Mesenchymal stem cell (in vitro differentiated cells and primary cell): ENCODE data around the gene BTBD10.

Source experiments
- DNase-seq: peaks from one replicate; pipeline ENCODE4 v3.0.0-alpha.2; 2013
- H2AFZ ChIP-seq: one replicate; pipeline ENCODE4 v1.6.1; 2013; ENCODE audit warnings: low read depth, mild to moderate bottlenecking, control low read depth, inconsistent platforms, low read length, moderate library complexity
- H2AK5ac ChIP-seq: 2 replicates; pipeline ENCODE4 v1.6.1; 2013; ENCODE audit warnings: low read length, moderate library complexity, mild to moderate bottlenecking, inconsistent platforms; ENCODE audit not compliant: severe bottlenecking
- H2BK120ac ChIP-seq: one replicate; pipeline ENCODE4 v1.6.1; 2013; ENCODE audit warnings: low read depth, mild to moderate bottlenecking, inconsistent platforms, low read length, moderate library complexity
- H2BK12ac ChIP-seq, 2 experiments: one replicate each; pipeline ENCODE4 v1.6.1; 2013; ENCODE audit warnings: inconsistent platforms in 2 of 2, low read length in 2 of 2, mild to moderate bottlenecking in 2 of 2, moderate library complexity in 2 of 2, control low read depth in 1 of 2
- H2BK15ac ChIP-seq: one replicate; pipeline ENCODE4 v1.6.1; 2013; ENCODE audit warnings: mild to moderate bottlenecking, low read depth, inconsistent platforms; ENCODE audit not compliant: poor library complexity, severe bottlenecking
- H2BK5ac ChIP-seq: 2 replicates; pipeline ENCODE4 v1.6.1; 2013; ENCODE audit warnings: low read depth, mild to moderate bottlenecking, low read length, control low read depth, inconsistent platforms; ENCODE audit not compliant: poor library complexity, severe bottlenecking
- H3K14ac ChIP-seq, 2 experiments: one replicate each; pipeline ENCODE4 v1.6.1; 2013; ENCODE audit warnings: inconsistent platforms in 2 of 2, low read length in 2 of 2, control low read depth in 1 of 2, mild to moderate bottlenecking in 1 of 2, moderate library complexity in 1 of 2
- H3K18ac ChIP-seq, 2 experiments: one replicate each; pipeline ENCODE4 v1.6.1; 2013; ENCODE audit warnings: inconsistent platforms in 2 of 2, low read length in 2 of 2, control low read depth in 1 of 2, low read depth in 1 of 2, mild to moderate bottlenecking in 1 of 2
- H3K23ac ChIP-seq, 2 experiments: one replicate each; pipeline ENCODE4 v1.6.1; 2013; ENCODE audit warnings: inconsistent platforms in 2 of 2, low read length in 2 of 2, mild to moderate bottlenecking in 2 of 2, moderate library complexity in 2 of 2, control low read depth in 1 of 2
- H3K27ac ChIP-seq: 2 replicates; pipeline ENCODE4 v1.5.1; 2013; ENCODE audit warnings: mild to moderate bottlenecking, moderate library complexity, low read length, control low read depth, inconsistent platforms; ENCODE audit not compliant: poor library complexity, severe bottlenecking
- H3K27me3 ChIP-seq, 2 experiments: 2 replicates each; pipeline versions ENCODE4 v1.6.1 to v1.7.0; 2013; ENCODE audit warnings: low read length in 2 of 2, mild to moderate bottlenecking in 2 of 2, moderate library complexity in 2 of 2, control low read depth in 1 of 2, inconsistent platforms in 1 of 2; ENCODE audit not compliant: control insufficient read depth in 1 of 2, insufficient read depth in 1 of 2
- H3K36me3 ChIP-seq, 2 experiments: 2 replicates each; pipeline versions ENCODE4 v1.6.1 to v1.7.0; 2013; ENCODE audit warnings: low read length in 2 of 2, control low read depth in 1 of 2, inconsistent platforms in 1 of 2, low read depth in 1 of 2, mild to moderate bottlenecking in 1 of 2; ENCODE audit not compliant: insufficient read depth in 2 of 2, control insufficient read depth in 1 of 2
- H3K4ac ChIP-seq, 2 experiments: one replicate each; pipeline ENCODE4 v1.6.1; 2013; ENCODE audit warnings: inconsistent platforms in 2 of 2, low read length in 2 of 2, mild to moderate bottlenecking in 2 of 2, moderate library complexity in 2 of 2, control low read depth in 1 of 2, low read depth in 1 of 2
- H3K4me1 ChIP-seq: 2 replicates; pipeline ENCODE4 v1.6.1; 2013; ENCODE audit warnings: low read depth, low read length, control low read depth; ENCODE audit not compliant: control insufficient read depth, insufficient read depth
- H3K4me2 ChIP-seq: 2 replicates; pipeline ENCODE4 v1.6.1; 2013; ENCODE audit warnings: low read length, mild to moderate bottlenecking, inconsistent platforms; ENCODE audit not compliant: poor library complexity, severe bottlenecking
- H3K4me3 ChIP-seq, 2 experiments: 2 replicates each; pipeline versions ENCODE4 v1.5.1 to v1.7.0; 2013; ENCODE audit warnings: low read length in 2 of 2, mild to moderate bottlenecking in 2 of 2, control low read depth in 1 of 2, low read depth in 1 of 2; ENCODE audit not compliant: insufficient read depth in 1 of 2
- H3K79me1 ChIP-seq: replicated peaks from 2 replicates; pipeline ENCODE4 v1.6.1; 2013; ENCODE audit warnings: mild to moderate bottlenecking, control low read depth, low read length, inconsistent platforms; ENCODE audit not compliant: poor library complexity, severe bottlenecking
- H3K9ac ChIP-seq: 2 replicates; pipeline ENCODE4 v1.7.0; 2013; ENCODE audit warnings: mild to moderate bottlenecking, low read length, moderate library complexity
- H3K9me3 ChIP-seq: 2 replicates; pipeline ENCODE4 v1.7.0; 2013; ENCODE audit warnings: mild to moderate bottlenecking, low read length; ENCODE audit not compliant: control insufficient read depth
- H4K8ac ChIP-seq: one replicate; pipeline ENCODE4 v1.6.1; 2013; ENCODE audit warnings: inconsistent platforms, mild to moderate bottlenecking, low read length, moderate library complexity
- H4K91ac ChIP-seq: one replicate; pipeline ENCODE4 v1.6.1; 2013; ENCODE audit warnings: mild to moderate bottlenecking, low read length, inconsistent platforms
- WGBS: methylation state at CpG from one replicate; pipeline ENCODE4 v1.1.7; 2013; ENCODE audit warnings: mixed read lengths; 5-methylcytosine and 5-hydroxymethylcytosine counted together

BTBD10 gene

GRCh38 chr11:13494051-13494450 is 31.0 kb upstream of the BTBD10 start:
- Histone ChIP-seq H3K4ac (no peak overlapping the region), H3K4me1 (no peaks in the 10 kb centered on the region), H3K36me3 (no peaks in the 10 kb centered on the region), H2BK120ac (no peak overlapping the region), H3K18ac (no peak overlapping the region), H2AFZ (no peak overlapping the region), H4K91ac (no peak overlapping the region), H3K9ac (no peak overlapping the region), H3K79me1 (no peaks in the 10 kb centered on the region), H2BK15ac (no peak overlapping the region), H3K27me3 (peaks cover 0 to 10% of the 10 kb centered on the region in 2 experiments), H3K9me3 (no peaks in the 10 kb centered on the region), H2BK12ac (no peak overlapping the region), H3K27ac (no peak overlapping the region), H2BK5ac (no peak overlapping the region), H3K4me3 (no peak overlapping the region), H2AK5ac (no peak overlapping the region), H3K14ac (no peak overlapping the region), H3K23ac (no peak overlapping the region), H4K8ac (no peak overlapping the region), H3K4me2 (no peak overlapping the region)
- DNase-seq: no peak
- 34% methylated on average over 3 of the region's 3 CpGs for WGBS

DNA sequence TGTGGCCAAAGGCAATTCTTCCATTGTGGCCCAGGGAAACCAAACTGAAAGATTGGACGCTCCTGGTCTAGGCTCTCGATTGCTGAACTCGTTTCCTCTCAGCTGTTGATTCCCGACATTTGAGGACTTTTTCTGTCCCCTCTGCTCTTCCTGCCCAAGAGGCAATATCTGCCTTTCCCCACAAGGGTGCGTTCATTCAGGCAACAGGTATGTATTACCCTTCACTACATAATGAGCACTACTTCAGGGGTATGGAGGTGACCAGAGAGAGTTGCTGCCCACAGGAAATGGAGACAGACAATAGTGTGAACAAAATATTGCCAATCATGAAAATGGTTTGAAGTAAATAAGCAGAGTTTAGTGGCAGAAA is 24.6 kb upstream of the BTBD10 start:
- Histone ChIP-seq H3K27ac (no peak overlapping the region), H2AK5ac (no peak overlapping the region), H2BK120ac (no peak overlapping the region), H3K27me3 (peaks cover 0 to 4% of the 10 kb centered on the region in 2 experiments), H2BK15ac (no peak overlapping the region), H4K8ac (no peak overlapping the region), H3K79me1 (no peaks in the 10 kb centered on the region), H2AFZ (no peak overlapping the region), H3K4me1 (peaks cover 3% of the 10 kb centered on the region), H2BK12ac (no peak overlapping the region), H3K36me3 (no peaks in the 10 kb centered on the region), H3K9ac (peak overlapping the region; percentile 15), H3K4me2 (no peak overlapping the region), H3K4ac (no peak overlapping the region), H2BK5ac (no peak overlapping the region), H3K23ac (no peak overlapping the region), H4K91ac (no peak overlapping the region), H3K9me3 (no peaks in the 10 kb centered on the region), H3K18ac (no peak overlapping the region), H3K4me3 (peak overlapping the region in 1 of 2 experiments; percentile 41), H3K14ac (no peak overlapping the region)
- 69% methylated on average over 4 of the region's 5 CpGs for WGBS
- peak; percentile 6 for DNase-seq

DNA sequence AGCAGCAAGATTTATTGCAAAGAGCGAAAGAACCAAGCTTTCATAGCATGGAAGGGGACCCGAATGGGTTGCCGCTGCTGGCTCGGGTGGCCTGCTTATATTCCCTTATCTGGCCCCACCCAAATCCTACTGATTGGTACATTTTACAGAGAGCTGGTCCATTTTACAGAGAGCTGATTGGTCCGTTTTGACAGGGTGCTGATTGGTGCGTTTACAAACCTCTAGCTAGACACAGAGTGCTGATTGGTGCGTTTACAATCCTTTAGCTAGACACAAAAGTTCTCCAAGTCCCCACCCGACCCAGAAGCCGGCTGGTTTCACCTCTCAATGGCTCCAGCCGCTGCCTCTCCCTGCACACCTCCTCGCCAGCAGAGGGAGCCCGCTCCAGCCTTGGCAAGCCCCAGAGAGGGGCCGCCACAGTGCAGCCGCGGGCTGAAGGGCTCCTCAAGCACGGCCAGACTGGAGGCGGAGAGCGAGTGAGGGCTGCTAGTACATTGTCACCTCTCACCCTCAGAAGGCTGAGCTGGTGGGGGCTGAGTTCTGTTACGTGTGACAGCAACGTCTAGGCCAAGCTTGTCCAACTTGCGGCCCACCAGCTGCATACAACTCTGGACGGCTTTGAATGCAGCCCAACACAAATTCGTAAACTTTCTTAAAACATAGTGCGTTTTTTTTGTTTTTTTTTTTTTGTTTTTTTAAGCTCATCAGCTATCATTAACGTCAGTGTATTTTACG is 24.1 kb upstream of the BTBD10 start:
- Histone ChIP-seq H3K9ac (peak overlapping the region; percentile 15), H4K8ac (peak overlapping the region; percentile 15), H3K79me1 (no peaks in the 10 kb centered on the region), H3K4me1 (peaks cover 3% of the 10 kb centered on the region), H3K18ac (no peak overlapping the region), H3K9me3 (no peaks in the 10 kb centered on the region), H3K23ac (no peak overlapping the region), H3K4ac (no peak overlapping the region), H2BK12ac (no peak overlapping the region), H3K4me3 (peak overlapping the region in 1 of 2 experiments; percentile 41), H2AFZ (no peak overlapping the region), H2AK5ac (no peak overlapping the region), H2BK120ac (no peak overlapping the region), H4K91ac (no peak overlapping the region), H3K4me2 (no peak overlapping the region), H2BK15ac (no peak overlapping the region), H3K14ac (no peak overlapping the region), H2BK5ac (no peak overlapping the region), H3K27me3 (peaks cover 0 to 4% of the 10 kb centered on the region in 2 experiments), H3K27ac (no peak overlapping the region), H3K36me3 (no peaks in the 10 kb centered on the region)
- DNase-seq: peak; percentile 41
- WGBS: 52% methylated on average over 26 of the region's 26 CpGs

GRCh38 chr11:13480198-13480597 is 17.2 kb upstream of the BTBD10 start:
- H3K27me3 ChIP-seq: peaks cover 5 to 7% of the 10 kb centered on the region in 2 experiments
- H3K9me3 ChIP-seq: no peaks in the 10 kb centered on the region
- no peak overlapping the region for H2BK120ac ChIP-seq
- H3K4ac ChIP-seq: no peak overlapping the region
- no peak overlapping the region for H2BK12ac ChIP-seq
- H3K27ac ChIP-seq: no peak overlapping the region
- no peak overlapping the region for H3K14ac ChIP-seq
- H3K4me3 ChIP-seq: no peak overlapping the region
- no peak overlapping the region for H4K91ac ChIP-seq
- H2AFZ ChIP-seq: no peak overlapping the region
- H3K9ac ChIP-seq: no peak overlapping the region
- 90% methylated on average over 9 of the region's 9 CpGs for WGBS
- no peaks in the 10 kb centered on the region for H3K4me1 ChIP-seq
- H2AK5ac ChIP-seq: no peak overlapping the region
- H3K23ac ChIP-seq: no peak overlapping the region
- no peak overlapping the region for H3K18ac ChIP-seq
- H3K36me3 ChIP-seq: no peaks in the 10 kb centered on the region
- no peak overlapping the region for H2BK5ac ChIP-seq
- H2BK15ac ChIP-seq: no peak overlapping the region
- no peak overlapping the region for H4K8ac ChIP-seq
- H3K4me2 ChIP-seq: no peak overlapping the region
- H3K79me1 ChIP-seq: no peaks in the 10 kb centered on the region
- no peak for DNase-seq
